ENCODE data around the gene NPTX1.

NPTX1 gene

DNA sequence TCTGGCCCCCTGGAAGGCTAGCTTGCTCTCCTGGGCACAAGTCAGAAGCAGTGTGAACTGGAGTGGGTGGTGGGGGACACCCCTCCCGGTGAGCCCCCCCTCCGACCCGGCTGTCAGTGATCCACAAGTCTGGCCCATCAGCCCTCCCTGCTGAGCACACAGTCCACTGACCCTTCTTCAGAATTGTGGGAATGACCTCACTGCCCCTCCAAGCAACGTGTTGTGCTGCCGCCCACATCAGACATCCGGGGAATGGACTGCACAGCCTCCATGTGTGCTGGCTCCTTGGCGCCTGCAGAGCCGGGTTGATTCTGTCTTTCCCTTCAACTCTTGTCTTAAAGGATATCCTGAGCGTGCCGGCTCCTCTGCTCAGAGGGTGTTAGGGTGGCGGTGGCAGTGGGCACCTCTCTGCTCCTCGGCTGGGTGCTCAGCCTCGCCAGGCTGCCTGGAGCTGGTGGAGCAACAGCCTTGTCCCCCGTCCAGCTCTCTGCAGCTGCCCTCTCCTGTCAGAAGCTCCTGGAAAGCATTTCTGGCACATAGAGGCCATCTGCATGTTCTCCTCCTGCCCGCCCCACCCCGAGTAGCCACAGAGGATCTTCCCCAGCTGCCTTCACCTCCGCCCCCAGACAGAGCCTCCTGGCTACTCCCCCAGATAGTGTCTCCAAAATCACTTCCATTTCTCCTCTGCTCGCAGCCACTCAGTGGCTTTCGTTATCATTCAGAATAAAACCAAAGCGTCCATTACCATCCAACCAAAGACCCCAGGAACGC, 19.8 kb downstream of the NPTX1 start:
- no peak for DNase-seq

DNA sequence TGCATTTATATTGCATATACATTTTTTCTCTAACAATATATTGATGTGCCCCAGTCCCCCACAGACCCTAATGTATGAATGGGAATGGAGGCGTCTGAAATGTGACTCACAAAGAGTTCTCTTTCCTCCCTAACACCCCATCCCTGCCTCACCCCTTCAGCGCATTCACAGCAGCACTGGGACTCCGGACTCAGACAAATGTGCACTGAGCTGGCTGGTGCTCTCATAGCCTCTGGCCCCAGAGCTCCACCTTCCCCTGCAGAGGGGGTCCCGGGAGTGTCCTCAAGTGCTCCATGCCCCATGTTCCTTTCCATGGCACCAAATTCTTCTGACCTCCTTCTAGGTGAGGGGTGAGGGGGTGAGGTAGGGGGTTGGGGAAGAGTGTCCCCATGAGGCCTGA, 20.6 kb downstream of the NPTX1 start:
- DNase-seq: no peak

DNA sequence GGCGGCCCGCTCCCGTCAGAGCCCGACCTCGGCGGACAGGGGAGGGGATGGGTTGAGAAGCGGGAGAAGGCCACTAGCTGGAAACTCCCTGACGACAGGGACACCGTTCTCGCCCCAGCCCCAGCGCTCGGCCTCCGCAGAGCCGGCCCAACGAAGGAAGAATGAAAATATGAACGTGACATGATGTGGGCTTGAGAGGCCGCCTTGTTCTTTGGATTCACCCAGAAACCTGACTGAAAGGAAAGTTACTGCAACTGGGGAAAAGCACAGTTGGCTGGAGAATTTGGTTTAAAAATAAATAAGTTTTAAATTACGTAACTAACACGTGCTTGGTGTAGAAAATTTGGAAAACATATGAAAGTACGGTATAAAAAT, 21.1 kb downstream of the NPTX1 start:
- DNase-seq: peak in 1 of 2 experiments; percentile 50

DNA sequence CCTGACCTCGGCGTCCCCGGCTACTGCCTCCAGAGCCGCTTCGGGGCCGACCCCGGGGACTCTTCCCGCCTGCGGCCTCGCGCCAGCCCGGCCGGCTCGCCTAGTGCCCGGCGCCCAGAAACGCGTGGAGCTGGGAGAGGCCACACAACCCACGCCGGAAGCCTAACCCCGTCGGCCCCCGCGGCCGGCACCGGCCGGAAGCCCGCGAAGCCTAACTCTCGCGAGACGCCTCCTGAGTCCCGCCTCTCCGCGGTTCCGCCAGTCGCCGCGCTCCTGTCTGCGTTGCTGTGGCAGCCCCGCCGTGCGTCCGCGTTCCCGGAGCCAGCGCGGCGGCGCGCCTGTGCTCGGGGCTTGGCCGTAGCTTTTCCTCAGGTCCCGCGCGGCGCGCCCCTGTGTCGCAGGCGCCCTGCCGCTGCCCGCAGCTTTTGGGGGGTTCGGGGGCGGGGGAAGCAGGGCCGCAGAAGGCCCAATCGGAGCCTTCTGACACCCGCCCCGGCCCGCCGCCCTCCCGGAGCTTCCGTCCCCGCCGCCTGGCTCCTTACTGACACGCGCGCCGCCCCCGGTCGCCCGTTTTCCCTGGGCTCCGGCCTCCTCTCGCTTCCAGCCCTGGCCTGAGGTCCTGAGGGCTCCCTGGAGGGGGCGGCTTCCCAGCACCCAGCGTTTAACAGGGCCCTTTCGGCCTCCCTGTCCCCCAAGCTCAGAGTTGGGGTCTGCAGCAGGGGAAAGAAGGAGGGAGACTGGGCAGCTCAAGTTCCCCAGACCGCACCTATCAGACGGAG, 21.7 kb downstream of the NPTX1 start:
- peak; percentile 82 to 90 for DNase-seq

DNA sequence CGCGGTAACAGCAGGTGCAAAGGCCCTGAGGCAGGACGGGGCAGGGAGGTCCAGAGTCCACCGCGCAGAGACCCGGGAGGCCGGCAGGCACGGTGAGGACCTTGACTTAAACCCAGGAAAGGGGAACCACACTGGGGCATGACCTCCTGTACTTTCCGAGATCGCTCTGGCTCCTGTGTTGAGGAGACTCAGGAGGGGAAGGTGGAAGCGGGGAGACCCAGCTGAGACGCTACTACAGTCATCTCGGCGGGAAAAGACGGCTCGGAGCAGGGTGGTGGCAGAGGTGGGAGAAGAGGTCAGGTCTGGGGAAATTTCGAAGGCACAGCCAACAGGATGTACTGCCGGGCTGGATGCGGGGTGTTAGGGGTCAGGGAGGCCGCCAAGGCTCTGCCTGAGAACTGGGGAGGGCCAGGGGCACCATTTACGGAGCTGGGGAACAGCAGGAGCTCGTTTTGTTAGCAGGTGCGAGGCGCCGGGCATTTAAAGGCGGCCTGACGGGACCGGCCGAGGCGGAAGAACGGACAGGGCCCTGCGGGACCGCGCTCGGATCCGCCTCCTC, 22.3 kb downstream of the NPTX1 start:
- DNase-seq: no peak

DNA sequence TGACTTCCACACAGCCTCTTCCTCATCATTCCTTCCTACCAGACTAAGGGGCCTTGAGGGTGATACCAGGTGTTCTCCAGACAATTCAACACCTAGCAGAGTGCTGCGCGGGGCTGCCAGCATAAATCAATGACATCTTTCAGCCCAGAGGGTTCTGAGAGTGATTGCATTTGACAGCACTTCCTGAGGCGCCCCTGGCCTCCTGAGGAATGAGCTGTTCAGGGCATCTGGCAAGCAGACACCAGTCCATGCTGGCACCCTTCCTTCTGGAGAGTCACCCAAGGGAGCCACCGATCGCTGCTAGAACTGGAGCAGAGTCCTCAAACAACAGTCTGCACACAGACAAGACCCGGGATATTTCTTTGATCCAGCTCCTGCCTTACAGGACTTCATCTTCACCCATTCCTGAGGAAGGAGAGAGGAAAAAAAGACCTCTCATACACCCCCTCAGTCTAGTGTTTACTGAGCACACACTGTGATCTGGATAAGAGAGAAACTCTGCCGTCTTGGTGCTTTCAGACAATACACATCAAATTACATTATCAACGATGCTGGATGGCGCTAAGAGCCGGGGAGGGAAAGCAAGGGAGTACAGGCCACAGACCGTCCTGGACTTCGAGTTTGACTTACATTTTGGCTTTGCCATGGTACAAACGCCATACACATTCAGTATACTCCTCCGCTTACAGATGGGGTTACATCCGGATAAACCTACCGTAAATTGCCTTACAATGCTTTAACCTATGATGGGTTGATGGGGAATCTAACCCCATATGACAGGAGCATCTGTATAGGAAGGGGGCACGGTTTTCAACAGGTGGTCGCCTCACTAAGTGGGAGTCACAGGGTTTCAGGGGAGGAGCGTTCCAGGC, 23.0 kb downstream of the NPTX1 start:
- no peak for DNase-seq

DNA sequence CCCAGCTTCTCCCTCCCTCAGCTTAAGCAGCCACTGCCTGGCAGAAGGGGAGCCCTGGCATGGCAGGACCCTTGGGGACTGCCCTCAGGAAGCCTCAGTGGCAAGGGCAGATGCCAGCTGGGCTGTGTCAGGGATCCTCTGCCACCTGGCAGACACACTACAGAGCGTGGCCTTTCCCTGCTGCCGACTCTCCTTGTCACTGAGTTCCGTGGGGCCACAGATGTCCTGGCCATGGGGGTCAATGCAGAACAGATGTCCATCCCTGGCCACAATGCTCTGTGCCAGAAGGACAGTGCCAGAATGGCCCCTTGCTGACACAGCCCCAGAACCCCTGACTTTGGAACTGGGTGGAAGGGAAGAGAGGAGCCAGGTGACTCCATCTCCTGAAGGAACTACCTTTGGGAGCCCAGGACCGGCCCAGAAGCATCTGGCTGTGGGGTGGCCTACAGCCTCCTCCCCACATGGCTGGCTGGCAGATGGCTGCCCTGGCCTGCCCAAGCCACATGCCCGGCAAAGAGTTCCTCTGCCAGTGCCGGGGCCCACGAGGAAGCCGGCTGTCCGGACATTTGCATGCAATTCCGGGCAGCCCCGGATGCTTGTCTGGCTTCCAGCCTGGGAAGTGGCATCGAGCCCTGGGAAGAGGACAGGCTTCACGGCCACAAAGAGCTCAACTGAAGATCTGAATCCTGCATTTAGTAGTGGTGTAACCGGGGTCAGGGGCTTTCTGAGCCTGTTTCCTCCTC, 24.1 kb downstream of the NPTX1 start:
- DNase-seq: no peak

DNA sequence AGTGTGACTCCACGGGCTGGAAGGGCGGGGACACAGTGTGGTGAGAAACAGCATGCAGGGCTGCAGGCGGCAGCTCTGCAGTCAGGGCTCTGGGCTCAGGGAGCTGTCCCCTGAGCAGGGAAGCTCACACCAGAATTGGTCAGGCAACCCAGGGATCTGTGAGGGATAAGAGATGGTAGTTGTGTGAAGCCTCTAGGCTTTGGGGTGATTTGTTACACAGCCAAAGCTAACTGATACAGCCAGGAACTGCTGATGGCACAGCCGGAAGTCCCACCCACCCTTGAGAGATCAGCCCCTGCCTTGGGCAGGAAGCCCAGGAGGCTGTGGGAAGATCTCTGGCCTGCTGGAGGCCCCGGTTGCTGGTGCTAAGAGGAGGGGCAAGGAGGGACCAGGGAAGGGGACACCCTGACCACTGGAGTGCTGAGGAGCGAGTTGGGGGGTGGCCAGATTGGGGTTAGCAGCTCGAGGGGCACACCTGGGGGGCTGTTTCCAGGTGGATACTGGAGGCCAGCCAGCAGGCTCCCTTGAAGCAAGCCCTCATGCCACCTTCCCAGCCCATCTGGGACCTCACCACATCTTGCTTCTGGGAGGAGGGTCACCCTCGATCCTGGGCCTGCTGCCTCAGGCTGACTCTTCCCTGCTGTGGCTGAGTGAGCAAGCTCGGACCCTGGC, 25.2 kb downstream of the NPTX1 start:
- no peak for DNase-seq

DNA sequence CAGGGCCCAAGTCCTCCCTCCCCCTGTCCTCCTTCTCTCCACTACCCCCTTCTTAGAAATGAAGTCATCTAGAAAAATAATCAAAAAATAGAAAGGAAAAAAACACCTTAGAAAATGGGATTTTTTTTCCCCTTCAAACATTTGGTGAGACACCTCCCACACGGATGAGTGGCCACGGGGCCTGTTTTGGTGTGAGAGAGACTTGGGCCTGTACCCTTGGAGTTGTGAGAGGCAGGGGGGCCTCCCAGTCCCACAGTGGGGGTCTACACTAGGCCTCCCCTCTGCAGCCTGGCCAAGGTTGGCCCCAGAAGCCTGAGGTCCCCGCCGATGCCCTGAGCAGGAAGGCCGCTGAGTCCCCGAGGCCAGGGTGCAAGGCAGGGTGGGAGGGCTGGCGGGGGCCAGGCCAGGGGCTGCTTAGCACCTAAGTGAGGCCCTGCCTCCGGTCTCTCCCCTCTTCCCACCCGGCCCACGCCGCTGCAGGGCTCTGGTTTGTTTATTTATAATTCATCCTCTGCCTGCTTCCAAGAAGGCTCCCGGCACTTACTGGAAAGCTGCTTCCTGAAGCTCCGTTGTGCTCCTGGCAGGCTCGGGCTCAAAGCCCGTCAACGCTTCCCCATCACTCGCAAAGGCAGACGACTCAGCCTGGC, 26.4 kb downstream of the NPTX1 start:
- DNase-seq: no peak

DNA sequence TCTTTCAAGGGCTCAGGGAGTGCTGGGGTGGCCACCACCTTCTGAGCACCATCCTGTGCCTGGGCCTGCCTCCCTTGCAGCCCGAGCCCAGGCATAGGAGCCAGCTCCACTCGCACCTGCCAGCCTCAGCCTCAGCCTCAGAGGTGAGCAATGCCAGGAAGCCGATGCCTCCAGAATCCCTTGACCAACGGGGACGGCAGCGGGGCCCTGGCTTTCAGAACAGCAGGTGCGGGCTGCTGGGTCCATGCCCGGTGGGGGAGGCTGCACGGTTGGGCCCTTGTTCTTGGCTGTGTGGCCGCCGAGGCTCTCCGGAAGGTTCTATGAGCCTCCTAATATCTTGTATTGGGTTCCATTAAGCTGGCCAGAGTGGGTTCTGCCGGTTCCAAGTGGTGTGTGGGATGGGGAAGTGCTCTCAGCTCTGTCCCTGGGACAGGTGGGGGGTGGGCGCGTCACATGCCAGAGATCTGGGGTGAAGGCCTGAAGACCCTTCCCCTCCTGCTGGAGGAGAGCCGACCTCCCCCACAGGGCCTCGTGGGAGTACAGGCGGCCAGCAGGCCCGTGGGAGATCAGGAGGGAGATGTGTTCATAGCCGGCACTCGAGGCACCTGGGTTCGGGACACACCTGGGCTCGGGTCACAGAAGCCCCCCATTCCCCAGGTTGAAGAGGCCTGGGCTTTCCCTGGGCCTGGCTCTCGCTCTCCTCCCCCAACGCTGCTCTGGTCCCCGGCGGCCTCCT, 27.0 kb downstream of the NPTX1 start:
- DNase-seq: no peak

DNA sequence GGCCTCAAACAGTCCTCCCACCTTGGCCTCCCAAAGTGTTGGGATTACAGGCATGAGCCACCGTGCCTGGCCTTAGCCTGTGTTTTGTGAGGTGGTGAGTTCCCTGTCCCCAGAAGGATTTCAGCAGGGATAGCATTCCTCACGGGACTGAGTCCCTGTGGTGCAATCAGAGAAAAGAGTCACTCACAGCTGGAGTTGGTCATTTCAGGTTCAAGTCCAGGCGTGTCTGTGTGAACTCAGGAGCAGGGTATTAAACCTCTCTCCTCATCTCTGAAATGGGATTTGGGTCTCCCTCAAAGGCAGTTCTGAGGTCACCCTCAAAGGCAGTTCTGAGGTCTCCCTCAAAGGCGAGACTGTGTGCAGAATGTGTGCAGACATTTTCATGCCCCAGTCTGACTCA, 28.6 kb downstream of the NPTX1 start:
- no peak for DNase-seq

DNA sequence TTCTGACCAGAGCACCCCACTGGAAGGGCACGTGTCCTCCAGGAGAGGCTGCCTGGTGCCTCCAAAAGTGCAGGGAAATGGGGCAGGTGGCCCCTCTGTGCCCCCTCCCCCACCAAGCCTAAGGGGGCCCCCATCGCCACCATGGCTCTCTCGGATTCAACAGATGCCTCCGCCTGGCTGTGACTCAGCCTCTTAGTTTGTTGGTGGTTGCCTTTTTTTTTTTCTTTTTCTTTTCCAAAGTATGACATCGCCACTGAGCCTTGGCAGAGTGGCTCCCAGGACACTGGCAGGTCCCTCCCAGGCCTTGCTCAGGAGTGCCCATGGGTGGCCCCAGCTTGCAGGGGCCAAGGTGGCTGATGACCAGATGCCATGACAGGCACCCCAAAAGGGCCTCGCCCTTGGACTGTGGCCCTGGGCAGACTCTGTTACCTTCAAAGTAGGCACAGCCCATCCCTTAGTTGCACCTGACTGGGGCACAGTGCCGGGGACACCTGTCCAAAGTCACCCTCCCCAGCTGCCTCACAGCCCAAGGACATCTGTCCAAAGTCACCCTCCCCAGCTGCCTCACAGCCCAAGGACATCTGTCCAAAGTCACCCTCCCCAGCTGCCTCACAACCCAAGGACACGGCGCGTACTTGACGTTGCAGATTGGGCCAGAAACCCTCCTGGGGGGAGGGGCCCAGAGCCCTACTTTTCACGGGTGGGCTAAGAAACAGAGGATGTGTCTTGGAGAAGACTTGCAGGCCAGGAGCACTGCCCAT, 29.6 kb downstream of the NPTX1 start:
- no peak for DNase-seq

DNA sequence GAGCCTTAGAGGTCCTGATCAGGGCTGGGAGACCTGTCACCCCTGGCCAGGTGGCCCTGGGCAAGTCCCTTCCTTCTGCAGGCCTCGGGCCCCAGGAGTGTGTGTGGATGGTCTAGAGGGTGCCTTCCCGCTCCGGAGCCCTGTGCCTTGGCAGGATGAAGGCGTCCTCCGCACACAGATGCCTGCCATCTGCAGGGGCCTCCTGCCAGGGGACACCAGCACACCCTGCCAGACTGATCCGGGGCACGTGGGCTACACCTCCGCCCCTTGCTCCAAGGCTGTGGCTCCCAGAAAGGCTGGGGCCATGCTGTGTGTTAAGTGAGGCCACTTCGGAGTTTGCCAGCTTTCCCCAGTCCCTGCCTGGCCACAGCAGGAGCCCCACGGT, 30.7 kb downstream of the NPTX1 start:
- no peak for DNase-seq

DNA sequence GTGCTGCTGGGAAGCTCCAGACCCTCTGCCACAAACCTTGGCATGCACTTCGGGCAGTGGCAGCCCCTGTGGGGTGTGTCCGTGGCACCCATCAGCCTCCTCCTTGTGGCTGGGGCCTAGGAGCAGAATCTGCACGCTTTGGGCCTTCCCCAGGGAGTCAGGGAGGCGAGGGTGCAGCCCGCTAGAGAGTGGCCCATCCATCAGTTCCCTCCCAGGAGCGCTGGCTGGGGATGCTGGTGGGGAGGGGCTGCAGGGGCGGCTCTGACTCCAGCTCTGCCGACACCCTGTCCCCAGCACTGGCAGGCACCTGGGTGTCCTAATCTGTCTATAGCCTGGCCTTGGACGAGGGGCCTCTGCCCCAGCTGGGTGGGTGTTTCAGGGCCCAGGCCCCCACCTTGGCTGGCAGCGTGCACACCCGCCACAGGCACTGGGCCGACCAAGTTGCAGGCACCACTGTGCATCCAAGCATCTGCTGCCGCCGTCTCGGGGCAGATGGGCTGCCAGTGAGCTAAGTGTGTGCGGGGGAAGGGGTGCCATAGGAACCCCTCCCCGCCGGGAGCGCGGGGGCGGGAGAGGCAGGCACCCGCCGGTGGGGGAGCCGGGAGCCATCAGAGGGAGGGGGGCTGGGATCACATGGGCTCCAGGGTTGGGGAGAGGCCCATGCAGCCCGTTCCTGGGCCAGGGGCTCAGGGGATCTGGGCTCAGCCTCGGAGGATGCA, 31.2 kb downstream of the NPTX1 start:
- no peak for DNase-seq

DNA sequence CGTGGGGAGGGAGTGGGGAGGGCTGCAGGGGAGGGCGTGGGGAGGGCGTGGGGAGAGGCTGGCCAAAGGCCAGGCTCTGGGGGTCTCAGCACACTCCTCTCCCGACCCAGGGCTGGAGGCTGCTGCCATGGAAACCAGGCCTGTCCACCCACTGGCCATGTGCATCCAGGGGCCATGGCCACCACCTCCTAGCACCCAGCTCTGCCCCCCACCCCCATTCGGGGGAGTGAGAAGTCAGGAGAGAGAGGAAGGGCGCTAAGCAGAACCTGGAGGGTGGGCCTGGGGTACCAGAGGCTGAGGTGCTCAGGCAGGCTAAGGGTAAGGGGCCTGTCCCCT, 31.8 kb downstream of the NPTX1 start:
- DNase-seq: no peak

DNA sequence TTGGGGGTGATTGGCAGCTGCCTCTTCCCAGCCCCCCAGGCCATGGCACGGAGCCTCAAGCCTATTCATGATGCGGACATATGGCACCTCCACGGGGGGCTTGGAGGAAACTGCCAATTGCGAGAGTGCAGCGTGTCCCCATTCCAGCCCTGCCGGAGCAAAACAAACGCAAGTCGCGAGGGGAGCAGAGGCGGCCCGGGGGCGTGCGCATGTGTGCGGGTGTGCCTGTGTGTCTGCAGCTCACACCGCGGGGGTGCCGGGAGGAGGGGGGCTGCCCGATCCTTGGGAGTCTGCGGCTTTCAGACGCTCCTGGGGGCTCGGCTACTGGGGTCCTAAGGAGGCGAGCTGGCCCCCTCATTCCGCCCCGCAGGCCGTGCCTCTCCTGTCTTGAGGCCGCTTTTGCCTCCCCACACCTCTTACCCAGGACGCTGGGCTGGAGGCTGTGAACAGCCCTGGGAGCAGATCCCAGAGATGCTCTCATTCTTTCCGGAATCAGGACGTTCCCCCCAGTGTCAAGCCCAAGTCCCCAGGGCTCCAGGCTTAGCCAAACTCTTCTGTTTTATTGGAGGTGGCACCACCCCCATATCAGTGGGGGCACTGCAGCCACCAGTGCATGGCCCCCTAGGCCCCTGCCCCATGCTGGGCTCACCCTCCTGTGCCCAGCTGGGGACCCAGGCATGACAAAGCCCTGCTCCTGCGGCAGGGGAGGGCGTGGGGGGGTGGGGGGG, 32.3 kb downstream of the NPTX1 start:
- no peak for DNase-seq

DNA sequence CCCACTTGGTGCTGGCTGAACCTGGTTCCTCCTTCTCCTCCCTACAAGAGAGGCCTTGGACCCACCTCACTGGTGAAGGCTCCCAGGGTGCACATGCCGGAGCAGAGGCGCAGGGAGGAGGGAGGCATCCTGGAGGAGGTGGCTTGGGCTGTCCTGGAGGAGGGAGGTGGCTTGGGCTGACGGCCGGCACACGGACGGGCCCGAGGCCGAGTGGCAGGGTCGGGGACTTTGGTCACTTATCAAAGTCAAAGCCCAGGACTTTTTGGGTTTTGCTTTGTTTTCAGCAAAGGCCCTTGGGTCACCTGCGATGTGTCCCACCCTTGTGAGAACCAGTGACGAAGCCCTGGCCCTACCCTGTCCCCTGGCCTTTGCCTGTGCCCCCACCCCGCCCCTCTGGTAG, 32.9 kb downstream of the NPTX1 start:
- no peak for DNase-seq

DNA sequence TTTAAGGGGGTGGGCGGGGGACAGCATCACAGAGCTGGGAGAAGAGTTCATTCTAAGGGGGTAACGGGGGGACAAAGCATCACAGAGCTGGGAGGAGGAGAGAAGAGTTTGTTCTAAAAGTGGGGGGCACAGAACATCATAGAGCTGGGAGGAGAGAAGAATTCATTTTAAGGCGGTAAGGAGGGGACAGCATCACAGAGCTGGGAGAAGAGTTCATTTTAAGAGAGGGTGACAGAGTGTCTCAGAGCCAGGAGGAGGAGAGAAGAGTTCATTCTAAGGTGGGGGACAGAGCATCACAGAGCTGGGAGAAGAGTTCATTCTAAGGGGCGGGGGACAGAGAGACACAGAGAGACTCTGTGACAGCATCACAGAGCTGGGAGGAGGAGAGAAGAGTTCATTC, 33.6 kb downstream of the NPTX1 start:
- DNase-seq: no peak

DNA sequence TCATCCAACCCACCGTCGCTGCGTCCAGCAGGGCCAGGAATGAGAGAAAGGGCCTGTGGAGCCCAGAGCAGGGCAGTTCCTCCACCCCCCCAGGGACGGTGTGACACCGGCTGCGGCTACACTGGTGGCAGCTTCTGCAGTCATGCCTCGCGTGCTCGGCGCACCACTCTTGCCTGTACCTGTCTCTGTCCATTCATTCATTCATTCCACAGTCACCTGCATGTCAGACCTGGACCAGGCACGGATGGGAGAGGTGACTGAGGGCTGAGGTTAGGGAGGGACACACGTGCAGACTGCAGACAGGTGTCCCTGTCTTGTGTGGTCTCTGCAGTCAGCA, 34.1 kb downstream of the NPTX1 start:
- DNase-seq: no peak
